GM18951 (cell line): ENCODE data around the gene NKX2-1.

Source experiments
- POLR2A ChIP-seq: IDR thresholded peaks from 4 replicates; pipeline ENCODE4 v1.6.1; 2011; ENCODE audit warnings: mild to moderate bottlenecking; ENCODE audit not compliant: insufficient read length, insufficient read depth; ENCODE audit errors: extremely low read depth
- in situ Hi-C: fragments of 300-500 bp; cut with MboI; formaldehyde crosslinking; loops from one replicate; pipeline ENCODE4 v1.12.0; 2022; ENCODE audit warnings: low sequenced_read_pairs, mixed read lengths, inconsistent platforms; ENCODE audit not compliant: unreplicated experiment

Gene NKX2-1

DNA sequence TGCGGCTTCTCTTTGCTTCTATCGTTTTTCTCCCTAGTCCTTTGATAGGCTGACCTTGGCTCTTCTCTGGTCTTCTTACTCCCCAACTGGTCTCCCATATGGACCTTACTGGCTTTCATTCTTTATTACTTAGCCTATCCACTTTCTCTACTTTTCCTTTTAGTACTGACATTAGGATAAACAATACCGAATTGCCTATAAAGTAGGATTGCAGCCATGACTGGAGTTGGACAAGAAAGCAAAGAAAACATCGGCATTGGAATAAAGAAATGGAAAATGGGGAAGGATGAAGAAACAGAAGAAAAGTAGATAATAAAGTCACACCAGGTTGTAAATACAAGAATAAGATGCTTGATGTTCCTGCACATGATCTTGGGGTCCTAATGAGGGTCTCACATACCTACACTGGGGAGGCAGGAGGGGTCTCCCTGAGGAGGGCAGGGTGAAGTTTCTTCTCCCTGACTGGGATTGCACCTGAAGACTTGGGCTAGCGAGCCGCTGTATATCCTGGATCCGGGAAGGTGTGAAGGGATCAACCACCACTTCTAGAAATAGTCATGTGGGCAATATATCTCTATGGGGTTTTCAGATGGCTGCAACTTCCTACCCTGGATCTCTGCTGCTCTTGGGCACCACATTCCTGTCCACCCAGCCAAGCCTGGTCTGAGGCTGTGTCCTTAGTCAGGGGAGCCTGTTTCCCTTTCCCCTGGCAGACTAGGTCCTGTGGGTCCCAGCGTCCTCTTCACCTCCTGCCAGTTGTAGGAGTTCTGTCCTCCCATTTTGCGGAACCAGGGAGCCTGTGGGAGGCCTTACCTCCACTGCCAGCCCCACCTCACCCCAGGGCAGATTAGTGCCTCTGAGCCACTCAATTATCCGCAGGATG is 13.1 kb downstream of the NKX2-1 start:
- in situ Hi-C loops = loop anchor here (25.0 kb wide), 1 partner anchor 155 kb away; the partner anchor contains the start of gene PAX9
- TF ChIP-seq POLR2A = no peak

DNA sequence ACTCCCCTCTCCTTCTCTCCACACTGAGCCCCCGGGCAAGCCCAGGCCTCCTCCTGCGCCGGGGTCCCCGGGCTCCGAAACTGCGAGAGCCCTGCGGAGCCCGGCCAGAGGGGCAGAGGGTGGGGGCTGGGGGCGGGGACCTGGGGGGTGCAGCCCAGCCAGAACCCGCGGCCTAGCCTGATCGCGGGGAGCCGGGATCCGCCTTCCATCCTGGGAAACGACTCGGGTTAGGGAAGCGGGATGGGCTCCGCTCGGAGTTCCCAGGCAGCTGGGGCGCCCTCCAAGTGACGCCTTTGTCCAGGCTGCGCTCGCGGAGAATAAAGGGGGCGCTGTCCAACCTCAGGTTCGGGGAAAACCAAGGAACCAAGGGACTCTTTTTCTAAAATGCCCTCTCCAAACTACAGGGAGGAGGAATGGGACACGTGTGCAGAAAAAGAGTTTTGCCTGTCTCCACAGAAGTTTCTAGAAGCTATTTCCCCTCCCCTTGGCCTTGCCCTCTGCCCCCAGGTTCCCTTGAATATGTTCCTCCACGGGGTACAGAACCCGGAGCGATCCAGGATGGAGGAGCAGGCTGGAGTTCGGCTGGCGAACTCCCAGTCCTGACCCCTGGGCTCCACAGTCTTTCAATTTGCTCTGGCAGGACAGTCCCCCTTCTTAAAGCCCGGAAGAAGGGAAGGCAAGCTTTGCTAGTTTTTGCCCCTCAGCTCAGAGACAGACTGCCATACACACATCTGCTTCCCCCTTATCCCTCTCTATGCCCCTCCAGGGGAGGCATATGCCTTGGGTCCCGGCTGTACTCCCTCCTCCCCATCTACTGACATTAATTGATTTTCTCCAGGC is 13.9 kb downstream of the NKX2-1 start:
- TF ChIP-seq POLR2A = no peak
- in situ Hi-C loops = loop anchor here (25.0 kb wide), 1 partner anchor 156 kb away; the partner anchor contains the start of gene PAX9

DNA sequence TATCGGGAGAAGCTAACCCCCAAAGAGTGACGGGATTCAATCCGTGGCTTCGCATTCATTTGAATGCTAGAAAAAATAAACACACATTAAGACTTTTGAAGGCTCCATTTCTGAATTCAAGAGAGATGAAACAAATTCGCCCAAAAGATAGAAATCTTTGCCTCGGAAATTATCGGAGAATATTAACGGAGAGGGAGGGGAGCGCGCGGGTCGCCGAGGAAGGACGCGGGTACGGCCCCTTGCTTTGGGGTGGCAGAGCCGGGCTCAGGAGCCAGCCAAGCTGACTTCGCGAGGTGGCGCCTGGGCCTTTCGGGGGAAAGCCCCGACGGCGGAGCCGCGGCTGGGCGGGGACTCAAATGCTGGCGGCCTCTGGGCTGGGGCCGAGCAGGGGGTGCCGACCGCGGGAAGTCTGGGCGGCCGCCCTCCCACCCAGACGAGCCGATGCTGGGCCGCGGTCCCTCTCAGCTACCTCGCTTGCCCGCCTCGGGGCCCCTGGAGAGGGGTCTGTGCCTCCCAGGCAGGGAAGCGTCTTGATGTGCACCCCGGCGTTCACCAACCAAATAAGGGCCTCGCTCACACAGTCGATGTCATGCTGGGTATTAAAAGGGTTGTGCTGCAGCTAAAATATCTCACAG is 14.7 kb downstream of the NKX2-1 start:
- in situ Hi-C loops = loop anchor here (25.0 kb wide), 1 partner anchor 157 kb away; the partner anchor contains the start of gene PAX9
- no peak for TF ChIP-seq POLR2A

DNA sequence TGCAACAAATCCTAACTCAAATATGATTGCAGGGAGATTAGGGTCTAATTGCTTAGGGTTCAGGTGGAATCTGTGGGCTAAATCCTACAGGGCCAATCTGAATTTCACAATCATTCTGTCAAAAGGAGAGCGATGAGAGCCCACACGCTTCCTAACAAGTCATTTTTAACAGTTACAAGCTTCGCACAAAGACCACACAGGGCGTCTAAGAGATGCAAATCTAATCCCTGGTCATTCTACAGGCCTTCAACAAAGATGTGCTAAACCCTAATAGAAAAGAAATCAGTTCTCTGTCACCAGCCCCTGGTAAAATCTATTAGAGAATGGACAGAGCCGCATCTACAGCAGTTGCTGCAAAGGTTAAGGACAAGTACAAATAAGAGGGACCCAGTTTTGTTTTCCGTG is 15.3 kb downstream of the NKX2-1 start:
- TF ChIP-seq POLR2A = no peak
- in situ Hi-C loops = loop anchor here (25.0 kb wide), 1 partner anchor 158 kb away; the partner anchor contains the start of gene PAX9

DNA sequence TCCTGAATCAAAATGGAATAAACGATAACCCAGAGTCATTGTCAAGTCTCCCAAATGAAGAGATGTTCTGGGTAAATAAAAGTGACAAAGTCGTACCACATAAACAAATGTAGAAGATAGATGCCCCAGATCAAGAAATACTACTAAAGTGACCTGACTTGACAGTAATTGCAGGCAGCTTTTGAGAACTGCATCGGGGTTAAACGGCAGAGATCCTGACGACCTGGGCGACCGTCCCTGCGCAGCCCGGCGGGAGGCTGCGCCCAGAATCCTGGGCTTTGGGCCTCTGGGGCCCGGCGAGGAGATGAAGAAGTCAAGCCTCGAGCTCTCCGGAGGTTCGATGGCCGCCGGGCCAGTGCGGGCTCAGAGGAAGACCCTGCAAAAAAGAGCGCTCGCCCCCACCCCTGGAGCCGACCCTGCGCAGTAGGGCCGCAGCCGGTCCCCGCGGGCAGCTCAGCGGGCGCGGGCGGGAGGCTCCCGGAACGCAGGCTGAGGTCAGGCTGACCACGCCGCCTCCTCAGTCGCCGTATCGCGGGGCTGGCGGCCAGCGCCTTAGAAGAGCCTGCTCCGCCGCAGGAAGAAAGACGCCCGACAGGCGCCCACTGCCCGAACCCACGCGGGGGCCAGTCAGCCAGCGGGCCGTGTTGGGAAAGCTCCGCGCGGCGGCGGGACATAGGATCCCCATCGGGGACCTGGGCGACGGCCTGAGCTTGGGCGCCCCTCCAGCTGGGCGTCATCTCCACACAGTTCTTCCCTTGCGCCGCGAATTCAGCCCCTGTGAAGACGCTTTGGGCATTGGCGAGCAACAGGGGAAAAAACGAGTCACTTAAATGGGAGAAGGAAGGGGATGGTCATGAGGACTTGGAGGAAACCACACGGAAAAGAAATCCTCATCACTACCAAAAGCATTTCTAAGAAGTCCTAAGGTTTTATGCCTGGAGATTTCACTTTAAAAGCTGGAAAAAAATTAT is 16.0 kb downstream of the NKX2-1 start:
- TF ChIP-seq POLR2A = no peak
- in situ Hi-C loops = loop anchor here (25.0 kb wide), 1 partner anchor 158 kb away; the partner anchor contains the start of gene PAX9

DNA sequence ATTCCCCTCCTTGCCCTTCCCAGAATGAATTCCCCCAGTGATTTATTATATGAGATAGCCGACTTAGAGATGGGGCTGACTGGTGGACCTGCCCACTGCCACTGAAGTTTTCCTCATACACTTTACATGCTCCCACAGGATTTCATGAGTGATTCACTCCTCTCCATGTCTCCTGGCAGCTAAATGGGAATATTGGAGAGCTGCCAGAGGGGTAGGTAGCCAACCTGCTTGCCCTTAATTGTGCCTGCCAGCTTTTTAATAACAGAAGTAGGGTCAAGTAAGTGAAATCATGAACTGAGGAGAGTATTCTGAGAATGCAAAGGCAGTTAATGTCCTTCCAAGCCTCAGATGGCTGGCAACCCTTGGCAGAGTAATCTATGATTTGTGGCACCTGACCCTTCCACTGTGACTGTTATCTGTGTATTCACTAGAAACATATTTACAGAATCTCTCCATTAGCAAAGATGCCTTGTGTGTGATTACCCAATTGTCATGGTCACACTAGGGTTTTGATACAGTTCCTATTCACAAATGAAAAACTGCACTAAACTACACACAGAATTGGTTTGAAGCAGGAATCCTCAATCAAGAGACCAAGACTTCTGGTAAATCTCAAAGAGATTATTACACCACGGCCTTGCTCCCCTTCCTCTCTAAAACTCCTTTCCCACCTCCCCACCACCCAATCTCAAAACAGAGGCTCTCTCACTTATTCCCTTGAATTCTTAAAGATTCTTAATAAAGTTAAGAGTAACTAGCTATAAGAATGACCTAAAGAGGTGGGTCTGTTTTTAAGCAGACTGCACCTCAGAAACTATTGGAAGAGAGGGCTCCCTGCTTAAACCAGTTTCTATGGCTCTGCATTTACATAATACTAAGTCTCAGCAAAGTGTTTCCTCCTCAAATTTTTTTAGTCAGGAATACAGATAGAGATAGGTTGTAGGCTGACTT is 17.2 kb downstream of the NKX2-1 start:
- in situ Hi-C loops = loop anchor here (25.0 kb wide), 1 partner anchor 159 kb away; the partner anchor contains the start of gene PAX9
- no peak for TF ChIP-seq POLR2A

DNA sequence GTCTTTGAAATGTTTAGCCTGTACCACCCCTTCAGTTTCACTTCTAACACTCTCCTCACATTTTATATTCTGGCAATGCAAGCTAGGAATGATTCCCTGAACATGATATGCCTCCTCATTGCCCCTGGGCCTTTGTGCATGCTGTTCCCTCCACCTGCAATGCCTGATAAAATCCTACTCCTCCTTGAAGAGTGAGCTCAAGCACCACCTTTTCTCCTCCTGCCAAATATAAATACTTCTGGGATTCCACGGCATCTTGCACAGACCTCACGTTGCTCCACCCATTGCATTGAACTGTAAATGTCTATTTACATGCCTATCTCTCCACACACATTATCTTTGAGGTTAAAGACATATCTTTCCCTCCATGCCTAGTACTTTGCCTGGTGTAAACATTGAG is 21.1 kb downstream of the NKX2-1 start:
- in situ Hi-C loops = no loop called here
- no peak for TF ChIP-seq POLR2A

DNA sequence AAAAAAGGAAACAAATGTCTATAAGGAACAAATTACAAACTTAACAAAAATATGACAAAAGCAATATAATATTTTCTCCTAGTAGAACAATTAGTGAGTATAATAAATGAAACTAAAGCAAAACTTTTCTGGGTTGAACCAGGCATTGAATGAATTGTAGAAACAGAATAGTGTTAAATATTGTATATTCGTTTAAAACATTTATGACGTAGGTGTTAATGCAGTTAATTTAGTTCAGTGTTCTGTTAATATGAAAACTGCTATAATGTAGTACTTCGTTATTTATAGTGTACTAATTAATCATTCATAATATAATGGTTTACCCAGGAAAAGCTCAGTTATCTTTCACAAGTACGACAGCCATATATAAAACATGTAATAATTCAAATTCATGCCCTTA is 23.7 kb downstream of the NKX2-1 start:
- in situ Hi-C loops = no loop called here
- no peak for TF ChIP-seq POLR2A

DNA sequence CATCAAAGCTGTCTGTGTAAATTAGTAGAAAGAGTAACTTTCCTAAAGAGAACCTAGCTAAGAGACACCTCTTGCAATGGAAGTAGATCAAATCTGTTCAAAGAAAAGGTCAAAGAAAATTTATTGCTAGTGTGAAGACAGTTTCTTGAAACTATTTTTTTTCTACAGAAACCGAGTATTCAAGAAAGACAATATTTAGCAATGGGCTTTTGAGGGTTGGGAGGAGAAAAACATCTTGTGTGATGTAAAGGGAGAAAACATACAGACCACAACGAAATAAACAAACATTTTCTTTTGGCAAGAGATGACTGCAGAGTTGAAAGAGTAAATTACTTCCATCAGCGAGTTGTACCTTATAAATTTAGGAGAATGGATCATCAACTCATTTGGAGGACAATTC is 24.4 kb downstream of the NKX2-1 start:
- no peak for TF ChIP-seq POLR2A

DNA sequence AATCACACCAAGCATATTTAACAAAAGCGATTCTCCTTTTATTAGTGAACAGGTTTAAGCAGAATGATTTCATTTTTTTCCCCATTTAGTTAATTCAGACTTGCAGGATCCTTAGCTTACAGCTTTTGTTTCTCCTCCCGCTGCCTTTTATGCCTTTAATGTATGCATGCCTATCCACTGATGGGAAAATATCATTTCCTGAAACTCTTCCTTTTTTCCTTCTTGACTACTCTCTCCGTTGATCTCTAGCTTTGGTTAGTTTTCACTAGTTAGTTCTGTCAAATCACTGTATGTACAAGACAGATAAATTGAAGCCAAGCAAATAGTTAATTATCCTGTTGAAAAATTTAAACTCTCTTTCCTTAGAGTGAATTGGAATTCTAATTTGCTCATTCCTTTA is 26.3 kb downstream of the NKX2-1 start:
- in situ Hi-C loops = no loop called here
- no peak for TF ChIP-seq POLR2A

More for the DNA sequence above, 24.4 kb downstream of the NKX2-1 start:
- in situ Hi-C loops = no loop called here

DNA sequence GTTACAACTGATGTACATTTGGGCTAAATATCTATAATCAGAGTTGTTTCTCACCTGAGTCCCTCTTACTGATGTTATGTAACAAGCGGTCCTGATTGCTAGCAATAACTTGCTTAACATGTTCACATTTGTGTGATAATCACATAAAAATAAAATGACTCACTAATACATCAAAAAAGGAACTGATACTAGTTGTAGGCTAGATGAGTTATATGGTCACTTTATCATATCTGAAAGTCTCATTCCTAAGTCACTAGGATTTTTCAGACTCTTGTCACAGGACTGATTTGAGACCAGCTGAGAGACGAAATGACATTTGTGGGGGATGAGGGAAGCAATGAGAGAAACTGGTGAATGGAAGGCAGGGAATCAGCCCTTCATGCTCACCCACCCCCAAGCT is 34.3 kb downstream of the NKX2-1 start:
- TF ChIP-seq POLR2A = no peak
- in situ Hi-C loops = no loop called here
